Pons (tissue), 1 donor: ENCODE data around the gene CDHR2.
"Not testable (repeated sequence)": the region's sequence is repeated elsewhere in the genome, so short reads cannot be mapped to it uniquely, and the experiment has no call there.

Experiments used
- DNase-seq: peaks from one replicate; pipeline ENCODE4 v3.0.0-alpha.2; 2016; ENCODE audit warnings: low spot score

Gene CDHR2

GRCh38 chr5:176596069-176596644, 47.0 kb downstream of the CDHR2 start:
- no peak for DNase-seq

- no peak for DNase-seq
Measured at GRCh38 chr5:176596689-176597416, 47.7 kb downstream of the CDHR2 start.

- no peak for DNase-seq
Measured at GRCh38 chr5:176597417-176598389, 48.6 kb downstream of the CDHR2 start.

- not testable (repeated sequence) for DNase-seq
Measured at GRCh38 chr5:176599749-176600430, 50.7 kb downstream of the CDHR2 start.

- no peak for DNase-seq
Measured at GRCh38 chr5:176601901-176602482, 52.9 kb downstream of the CDHR2 start.

GRCh38 chr5:176603091-176603490, 53.9 kb downstream of the CDHR2 start:
- DNase-seq = no peak

GRCh38 chr5:176606032-176606431, 56.9 kb downstream of the CDHR2 start:
- DNase-seq = no peak

GRCh38 chr5:176606875-176607274, 57.7 kb downstream of the CDHR2 start:
- no peak for DNase-seq

GRCh38 chr5:176608142-176608705, 59.1 kb downstream of the CDHR2 start:
- DNase-seq = no peak

GRCh38 chr5:176608937-176609723, 60.0 kb downstream of the CDHR2 start:
- no peak for DNase-seq

- DNase-seq = no peak
Measured at GRCh38 chr5:176609724-176610434, 60.7 kb downstream of the CDHR2 start, which contains the start of gene GPRIN1. GPRIN1 (minus strand) TSS chr5:176610156; CDS start chr5:176599834, 10,322 bp downstream.

- no peak for DNase-seq
Measured at GRCh38 chr5:176610435-176610773, 61.3 kb downstream of the CDHR2 start.

GRCh38 chr5:176611435-176611834, 62.3 kb downstream of the CDHR2 start:
- DNase-seq = peak; percentile 28

GRCh38 chr5:176612008-176612407, 62.9 kb downstream of the CDHR2 start:
- DNase-seq = no peak

GRCh38 chr5:176612855-176613254, 63.7 kb downstream of the CDHR2 start:
- DNase-seq = no peak

GRCh38 chr5:176614805-176615478, 65.8 kb downstream of the CDHR2 start:
- no peak for DNase-seq

- no peak for DNase-seq
Measured at GRCh38 chr5:176616511-176616910, 67.4 kb downstream of the CDHR2 start.

- no peak for DNase-seq
Measured at GRCh38 chr5:176618783-176619182, 69.6 kb downstream of the CDHR2 start.

- DNase-seq = peak; percentile 47
Measured at GRCh38 chr5:176619203-176619568, 70.0 kb downstream of the CDHR2 start.
